HCEC 1CT (cell line): ENCODE data around the gene RNF223.

ENCODE experiments used
- DNase-seq: peaks from one replicate; pipeline ENCODE4 v3.0.0-alpha.2; 2017

Gene RNF223

DNA sequence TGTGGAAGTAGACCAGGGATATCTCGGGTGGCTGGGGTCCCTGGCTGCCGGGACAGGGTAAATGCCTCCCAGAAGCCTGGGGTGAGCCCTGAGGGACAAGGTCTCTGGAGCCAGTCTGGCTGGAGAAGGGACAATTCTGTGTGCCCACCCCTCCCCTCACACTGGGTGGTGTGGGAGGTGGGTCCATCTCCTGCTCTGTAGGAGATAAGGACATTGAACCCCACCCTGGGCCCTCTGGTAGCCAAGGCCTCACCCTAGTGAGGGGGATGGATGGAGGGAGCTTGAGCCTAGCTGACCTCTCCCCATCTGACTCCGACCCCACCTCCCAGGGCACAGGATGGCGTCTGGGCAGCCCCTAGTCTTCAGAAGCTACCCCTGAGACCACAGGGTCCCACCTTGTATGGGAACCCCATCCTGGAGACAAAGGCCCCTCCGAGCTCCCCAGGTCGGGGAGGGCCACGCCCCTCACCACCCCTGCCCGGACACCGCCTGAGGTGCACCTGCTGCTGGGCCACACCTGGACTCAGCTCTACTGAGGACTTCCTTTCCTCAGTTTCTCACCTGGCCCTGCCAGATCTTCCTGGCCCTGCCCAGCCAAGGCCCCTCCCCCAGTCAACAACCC is 49.8 kb downstream of the RNF223 start:
- DNase-seq = no peak

DNA sequence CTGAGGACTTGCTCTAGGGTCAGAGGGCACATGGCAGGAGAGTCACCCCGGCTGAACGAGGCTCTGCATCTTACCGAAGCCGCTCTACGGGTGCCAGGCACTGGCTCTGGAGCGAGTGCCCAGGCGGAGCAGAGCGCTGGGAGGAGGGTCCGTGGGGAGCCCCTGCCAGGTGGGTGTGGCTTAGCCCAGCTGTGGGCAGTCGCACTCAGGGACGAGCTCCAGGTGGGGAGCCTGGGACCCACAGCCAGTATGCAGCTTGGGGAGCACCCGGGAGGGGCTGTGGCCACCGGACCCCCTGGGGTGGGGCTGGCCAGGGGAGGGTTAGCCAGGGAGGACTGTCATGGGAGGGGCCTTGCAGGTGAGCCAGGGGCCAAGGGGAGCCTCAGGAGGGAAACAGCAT is 50.4 kb downstream of the RNF223 start:
- DNase-seq = no peak

DNA sequence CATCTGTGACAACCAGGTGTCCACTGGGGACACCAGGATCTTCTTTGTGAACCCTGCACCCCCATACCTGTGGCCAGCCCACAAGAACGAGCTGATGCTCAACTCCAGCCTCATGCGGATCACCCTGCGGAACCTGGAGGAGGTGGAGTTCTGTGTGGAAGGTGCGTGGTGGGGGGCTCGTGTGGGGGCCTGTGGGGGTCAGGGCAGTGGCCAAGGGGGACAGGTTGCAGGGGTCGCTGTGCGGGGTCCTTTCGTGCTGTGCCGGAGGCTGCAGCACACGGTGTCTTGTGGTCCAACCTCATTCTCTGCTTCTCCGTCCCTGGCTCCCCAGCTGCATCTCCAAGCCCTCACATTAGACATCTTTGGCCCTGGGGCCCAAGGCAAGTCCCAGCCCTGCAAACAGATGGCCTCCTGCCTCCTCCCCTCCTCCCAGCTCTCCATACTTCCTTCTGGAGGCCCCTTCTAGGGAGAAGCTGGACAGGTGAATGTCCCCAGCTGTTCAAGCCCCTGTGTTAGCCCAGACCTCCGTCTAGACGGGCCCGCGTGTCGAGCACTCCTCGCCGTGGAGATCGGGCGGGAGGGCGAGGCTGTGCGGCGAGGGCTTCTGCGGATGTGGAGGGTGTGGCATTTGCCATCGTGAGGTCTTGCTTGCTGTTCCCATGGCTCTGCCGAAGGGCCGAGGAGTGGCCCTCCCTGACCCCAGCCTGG is 51.6 kb downstream of the RNF223 start:
- DNase-seq = no peak

DNA sequence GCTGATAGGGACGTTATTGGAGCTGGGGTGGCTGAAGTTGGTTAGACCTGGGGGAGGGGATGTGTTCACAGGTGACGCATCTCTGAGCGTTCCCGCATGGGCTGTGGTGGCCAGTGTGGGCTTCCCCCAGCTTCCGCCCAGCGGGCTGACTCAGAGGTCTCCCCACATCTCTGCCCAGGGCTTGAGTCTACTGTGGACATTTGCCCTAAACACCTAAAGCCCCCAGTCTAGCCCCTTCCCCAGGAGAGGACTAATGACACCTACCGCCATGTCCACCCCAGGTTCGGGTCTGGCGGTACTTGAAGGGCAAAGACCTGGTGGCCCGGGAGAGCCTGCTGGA is 52.2 kb downstream of the RNF223 start:
- DNase-seq = peak; percentile 71

DNA sequence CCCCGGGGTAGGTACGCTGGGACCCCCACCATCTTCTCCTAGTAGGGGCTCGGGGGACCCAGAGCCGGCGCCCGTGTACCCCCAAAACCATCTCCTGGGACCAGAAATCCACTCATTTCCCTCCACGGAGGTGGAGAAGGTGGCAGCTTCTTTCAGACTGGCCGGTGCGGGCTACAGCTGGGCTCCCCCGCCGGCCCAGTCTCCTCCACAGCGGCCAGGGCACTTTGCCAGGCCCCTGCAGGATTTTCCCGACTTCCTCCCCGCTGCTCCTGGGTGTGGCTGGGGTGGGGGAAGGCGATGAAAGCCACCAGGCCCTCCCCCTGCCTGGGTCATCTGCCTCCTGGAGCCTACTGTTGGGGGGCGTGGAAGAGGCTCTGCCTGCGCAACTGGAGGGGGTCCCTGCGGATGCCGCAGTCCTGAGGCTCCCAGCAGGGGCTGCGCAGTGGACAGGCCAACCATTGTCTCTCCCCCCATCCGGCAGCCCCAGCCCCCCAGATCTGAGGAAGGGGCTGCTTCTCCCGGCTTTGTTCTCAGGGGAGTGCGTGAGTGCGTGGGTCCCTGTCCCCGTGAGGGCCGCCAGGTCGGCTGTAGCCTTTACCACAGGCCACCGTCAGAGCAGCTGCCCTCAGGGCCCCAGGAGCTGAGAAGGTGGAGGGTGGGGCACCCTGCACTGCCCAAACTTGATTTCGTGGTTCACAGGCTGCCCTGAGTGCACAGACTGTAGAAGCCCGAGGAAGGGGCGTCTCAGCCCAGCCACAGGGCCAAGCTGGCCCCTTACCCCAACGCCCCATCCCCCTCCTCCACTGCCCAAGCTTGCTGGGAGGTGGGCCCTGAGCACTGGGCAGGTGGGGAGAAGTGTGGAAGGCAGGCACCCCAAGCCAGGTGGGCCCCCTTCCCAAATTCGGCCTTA is 52.8 kb downstream of the RNF223 start:
- DNase-seq = peak; percentile 69
